Left ventricle myocardium inferior (tissue), 1 donor: ENCODE results near the gene IFITM5. TPM values are rescaled to one million over a fixed set of nuclear protein-coding genes. Genes with fewer than 3 reads are reported as not detected.
A peak's percentile ranks its signal among the peaks of the same experiment; 100 is the strongest.

Experiments
- DNase-seq: peaks from one replicate; pipeline ENCODE4 v3.0.0-alpha.2; 2020
- H3K27ac ChIP-seq: fragments of 200-600 bp; replicated peaks from 2 replicates; pipeline ENCODE4 v1.8.0; 2021
- H3K27me3 ChIP-seq: fragments of 200-600 bp; 2 replicates; pipeline ENCODE4 v1.8.0; 2021; ENCODE audit warnings: low read depth
- H3K36me3 ChIP-seq: fragments of 200-600 bp; 2 replicates; pipeline ENCODE4 v1.8.0; 2021
- H3K4me1 ChIP-seq: fragments of 200-600 bp; 2 replicates; pipeline ENCODE4 v1.8.0; 2021
- H3K4me3 ChIP-seq: fragments of 200-600 bp; 2 replicates; pipeline ENCODE4 v1.8.0; 2021; ENCODE audit warnings: mild to moderate bottlenecking, moderate library complexity
- H3K9me3 ChIP-seq: fragments of 200-600 bp; replicated peaks from 2 replicates; pipeline ENCODE4 v1.8.0; 2021
- CTCF ChIP-seq: fragments of 200-600 bp; IDR thresholded peaks from 2 replicates; pipeline ENCODE4 v1.8.0; 2021; ENCODE audit warnings: antibody characterized with exemption, mild to moderate bottlenecking, borderline replicate concordance
- intact Hi-C: fragments of 100-400 bp; cut with micrococcal nuclease; formaldehyde crosslinking; loops from one replicate; pipeline ENCODE4 v1.11.0; 2022
- total RNA-seq: library from RNA; stranded (reverse); fragmentation: NEBNext Ultra II Directional; extraction: Animal tissue kit (Norgen Biotek cat#: 25700); gene quantifications from one replicate; pipeline ENCODE4 v1.2.1, GENCODE V29; 2021
- donor health status: DM: no; HTN: yes; CAD: no; lungs with severe emphysema.

Gene IFITM5
- total RNA-seq, 1 donor from 2014 or later: not detected

DNA sequence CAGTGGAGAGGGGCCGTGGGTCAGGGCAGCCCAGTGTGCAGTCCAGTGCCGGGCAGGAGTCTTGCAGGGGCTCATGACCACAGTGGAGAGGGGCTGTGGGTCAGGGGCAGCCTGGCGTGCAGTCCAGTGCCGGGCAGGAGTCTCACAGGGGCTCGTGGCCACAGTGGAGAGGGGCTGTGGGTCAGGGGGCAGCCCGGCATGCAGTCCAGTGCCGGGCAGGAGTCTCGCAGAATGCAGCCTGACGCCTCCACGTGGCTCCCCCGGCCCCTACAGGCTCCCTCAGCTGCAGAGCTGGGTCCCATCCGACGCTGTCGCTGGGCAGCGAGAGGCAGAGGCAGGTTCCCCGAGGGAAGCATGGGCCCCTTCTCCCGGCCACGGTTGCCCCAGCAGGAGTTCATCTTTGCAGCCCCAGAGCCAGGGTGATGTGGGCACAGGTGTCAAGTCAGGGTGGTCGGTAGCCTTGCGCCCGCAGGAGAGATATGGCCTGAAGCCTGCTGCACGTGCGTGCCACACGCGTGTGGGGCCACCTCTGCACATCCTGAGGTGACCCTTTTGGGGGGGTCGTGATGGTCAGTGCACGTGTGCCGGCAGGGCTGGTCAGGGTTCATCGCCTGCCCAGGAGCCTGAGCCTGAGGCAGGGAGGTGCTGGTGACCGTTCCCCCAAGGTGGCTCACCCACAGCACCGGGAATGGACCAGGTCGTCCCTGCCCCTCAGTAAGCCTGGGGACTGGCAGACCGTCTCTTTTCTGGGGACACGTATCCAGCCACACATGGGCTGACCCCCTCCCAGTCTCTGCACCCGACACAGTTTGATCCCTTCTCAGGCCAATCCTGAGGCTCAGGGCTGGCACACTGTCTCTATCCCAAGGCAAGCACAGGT is 2.9 kb downstream of the IFITM5 start:
- no peak for TF ChIP-seq CTCF
- no peak overlapping the region for H3K4me3 ChIP-seq
- peak; percentile 11 for DNase-seq
- intact Hi-C loops: no loop called here
- H3K27ac ChIP-seq: no peak overlapping the region
- peaks cover 28% of the 10 kb centered on the region for H3K4me1 ChIP-seq
- no peaks in the 10 kb centered on the region for H3K36me3 ChIP-seq
- H3K9me3 ChIP-seq: no peaks in the 10 kb centered on the region
- H3K27me3 ChIP-seq: peaks cover 62% of the 10 kb centered on the region

GRCh38 chr11:295351-296170 is 3.8 kb downstream of the IFITM5 start:
- Histone ChIP-seq H3K27me3 (peaks cover 55% of the 10 kb centered on the region), H3K36me3 (no peaks in the 10 kb centered on the region), H3K4me1 (peaks cover 28% of the 10 kb centered on the region), H3K9me3 (no peaks in the 10 kb centered on the region), H3K27ac (no peak overlapping the region), H3K4me3 (no peak overlapping the region)
- DNase-seq: peak; percentile 12
- no peak for TF ChIP-seq CTCF
- intact Hi-C loops: no loop called here

DNA sequence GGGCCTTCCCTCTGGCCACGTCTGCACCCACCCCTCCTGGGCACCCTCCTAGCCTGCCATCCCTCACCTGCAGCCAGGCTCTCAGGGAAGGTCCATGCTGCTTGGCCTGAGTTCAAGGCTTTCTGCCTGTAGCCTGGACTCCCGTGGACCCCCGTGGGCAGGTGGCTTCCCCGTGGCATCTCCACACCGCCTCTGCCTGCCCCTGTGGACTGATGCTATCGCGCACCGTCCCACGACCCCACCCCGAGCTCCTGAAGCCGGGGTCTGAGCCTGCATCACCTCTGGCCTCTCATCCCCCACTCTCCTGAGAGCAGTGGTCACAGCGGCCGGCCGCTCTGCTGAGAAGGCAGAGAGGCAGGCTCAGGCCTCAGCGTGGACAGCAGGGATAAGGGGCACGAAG is 4.5 kb downstream of the IFITM5 start:
- Histone ChIP-seq H3K27me3 (peaks cover 47% of the 10 kb centered on the region), H3K4me1 (peaks cover 26% of the 10 kb centered on the region), H3K36me3 (no peaks in the 10 kb centered on the region), H3K27ac (no peak overlapping the region), H3K4me3 (no peak overlapping the region), H3K9me3 (no peaks in the 10 kb centered on the region)
- intact Hi-C loops: no loop called here
- DNase-seq: peak; percentile 11
- TF ChIP-seq CTCF: no peak

DNA sequence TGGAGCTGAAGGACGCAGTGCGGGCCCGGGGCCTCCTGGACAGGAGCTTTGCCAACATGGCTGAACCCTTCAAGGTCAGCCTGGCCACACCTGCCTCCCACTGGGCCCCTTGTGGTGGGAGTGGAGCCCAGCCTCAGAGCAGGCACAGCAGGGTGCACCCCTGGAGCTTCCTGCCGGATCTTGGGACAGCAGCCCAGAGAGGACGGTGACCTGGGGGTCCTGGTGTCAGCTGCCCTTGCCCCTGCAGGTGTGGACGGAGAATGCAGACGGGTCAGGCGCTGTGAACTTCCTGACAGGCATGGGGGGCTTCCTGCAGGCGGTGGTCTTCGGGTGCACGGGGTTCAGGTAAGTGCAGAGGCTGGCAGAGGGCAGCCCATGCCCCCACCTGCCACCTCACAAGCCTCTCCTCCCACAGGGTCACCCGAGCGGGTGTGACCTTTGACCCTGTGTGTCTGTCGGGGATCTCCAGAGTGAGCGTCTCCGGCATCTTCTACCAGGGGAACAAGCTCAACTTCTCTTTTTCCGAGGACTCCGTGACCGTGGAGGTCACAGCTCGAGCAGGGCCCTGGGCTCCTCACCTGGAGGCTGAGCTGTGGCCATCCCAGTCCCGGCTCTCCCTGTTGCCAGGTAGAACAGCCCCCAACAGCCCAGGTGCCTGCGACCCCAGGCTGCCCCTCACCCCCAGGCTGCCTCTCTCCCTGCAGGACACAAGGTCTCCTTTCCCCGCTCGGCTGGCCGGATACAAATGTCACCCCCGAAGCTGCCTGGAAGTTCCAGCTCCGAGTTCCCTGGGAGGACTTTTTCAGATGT is 5.3 kb downstream of the IFITM5 start:
- DNase-seq: peak; percentile 14
- peaks cover 31% of the 10 kb centered on the region for H3K4me1 ChIP-seq
- intact Hi-C loops: no loop called here
- H3K36me3 ChIP-seq: no peaks in the 10 kb centered on the region
- H3K4me3 ChIP-seq: no peak overlapping the region
- H3K9me3 ChIP-seq: no peaks in the 10 kb centered on the region
- H3K27ac ChIP-seq: no peak overlapping the region
- peaks cover 40% of the 10 kb centered on the region for H3K27me3 ChIP-seq
- TF ChIP-seq CTCF: no peak

DNA sequence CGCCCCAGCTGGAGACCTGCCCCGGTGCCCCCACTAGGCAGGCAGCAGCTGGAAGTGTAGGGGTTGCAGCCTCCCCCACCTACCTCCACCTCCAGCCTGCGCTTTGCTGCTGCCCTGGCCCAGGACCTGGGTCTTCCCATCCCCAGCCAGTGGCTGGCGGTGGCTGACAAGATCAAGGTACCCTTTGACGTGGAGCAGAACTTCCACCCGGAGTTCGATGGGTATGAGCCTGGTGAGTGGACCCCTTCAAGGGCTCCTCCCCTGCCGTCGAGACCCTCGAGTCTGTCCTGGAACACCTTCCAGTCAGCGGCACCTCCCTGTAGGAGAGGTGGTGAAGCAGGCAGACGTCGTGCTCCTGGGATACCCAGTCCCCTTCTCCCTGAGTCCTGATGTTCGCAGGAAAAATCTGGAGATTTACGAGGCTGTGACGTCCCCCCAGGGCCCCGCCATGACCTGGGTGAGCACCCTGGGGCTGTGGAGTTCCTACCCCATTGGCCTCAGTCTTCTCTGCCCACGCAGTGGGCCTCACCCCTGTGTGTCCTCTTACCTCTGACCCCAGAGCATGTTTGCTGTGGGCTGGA is 6.0 kb downstream of the IFITM5 start:
- Histone ChIP-seq H3K36me3 (no peaks in the 10 kb centered on the region), H3K4me3 (no peak overlapping the region), H3K4me1 (peaks cover 31% of the 10 kb centered on the region), H3K27ac (no peak overlapping the region), H3K9me3 (no peaks in the 10 kb centered on the region), H3K27me3 (peaks cover 38% of the 10 kb centered on the region)
- DNase-seq: peak; percentile 12
- intact Hi-C loops: no loop called here
- no peak for TF ChIP-seq CTCF
